Bronchial epithelial cell (primary cell): ENCODE results near the gene CXorf58. TPM values are rescaled to one million over a fixed set of nuclear protein-coding genes. Genes with fewer than 3 reads are reported as not detected.

Source experiments
- DNase-seq: peaks from one replicate; pipeline ENCODE4 v3.0.0-alpha.2; 2010; ENCODE audit warnings: low read depth
- FAIRE-seq: peaks from 2 replicates; lab custom pipeline; 2011; peaks lifted over from hg19 to GRCh38; lab: Jason Lieb, UNC
- H3K27me3 ChIP-seq: 2 replicates; pipeline ENCODE4 v1.5.1; 2011; ENCODE audit warnings: low read length; ENCODE audit not compliant: control insufficient read depth, insufficient read depth
- H3K36me3 ChIP-seq: 2 replicates; pipeline ENCODE4 v1.5.1; 2011; ENCODE audit warnings: low read length; ENCODE audit not compliant: control insufficient read depth, insufficient read depth
- H3K4me3 ChIP-seq: 2 replicates; pipeline ENCODE4 v1.5.1; 2011; ENCODE audit warnings: mild to moderate bottlenecking, low read depth, low read length, control low read depth
- CTCF ChIP-seq: IDR thresholded peaks from 2 replicates; pipeline ENCODE4 v1.5.1; 2011; ENCODE audit warnings: mild to moderate bottlenecking, moderate library complexity, low read length, control low read depth, inconsistent platforms; ENCODE audit not compliant: insufficient read depth, severe bottlenecking
- total RNA-seq: library from RNA; depleted of rRNA; stranded (reverse); fragments of >200 nt; gene quantifications from 2 replicates; pipeline ENCODE4 v1.2.1, GENCODE V29; 2014

The CXorf58 gene
- total RNA-seq, 1 donor from 2014 or later: not detected

GRCh38 chrX:23904096-23904495 lies 3.7 kb upstream of the CXorf58 start:
- Histone ChIP-seq H3K4me3 (no peak overlapping the region), H3K36me3 (no peaks in the 10 kb centered on the region), H3K27me3 (no peaks in the 10 kb centered on the region)
- no peak for TF ChIP-seq CTCF
- FAIRE-seq (no peak), DNase-seq (peak; percentile 49)

- Histone ChIP-seq H3K36me3 (no peaks in the 10 kb centered on the region), H3K27me3 (no peaks in the 10 kb centered on the region), H3K4me3 (peak overlapping the region; percentile 56)
- no peak for DNase-seq
- TF ChIP-seq CTCF: no peak
- no peak for FAIRE-seq
Observed at GRCh38 chrX:23907111-23907497, 702 bp upstream of the CXorf58 start.

GRCh38 chrX:23908219-23909004 lies 606 bp downstream of the CXorf58 start:
- DNase-seq (no peak), FAIRE-seq (no peak)
- Histone ChIP-seq H3K36me3 (no peaks in the 10 kb centered on the region), H3K4me3 (peak overlapping the region; percentile 17), H3K27me3 (no peaks in the 10 kb centered on the region)
- TF ChIP-seq CTCF: peak; percentile 15

GRCh38 chrX:23911126-23911835 lies 3.5 kb downstream of the CXorf58 start:
- Histone ChIP-seq H3K36me3 (no peaks in the 10 kb centered on the region), H3K27me3 (no peaks in the 10 kb centered on the region), H3K4me3 (no peak overlapping the region)
- DNase-seq: no peak
- FAIRE-seq: no peak
- no peak for TF ChIP-seq CTCF

GRCh38 chrX:23919148-23919547 lies 11.3 kb downstream of the CXorf58 start:
- no peak overlapping the region for H3K4me3 ChIP-seq
- H3K36me3 ChIP-seq: no peaks in the 10 kb centered on the region
- DNase-seq (no peak), FAIRE-seq (no peak)
- TF ChIP-seq CTCF: no peak
- H3K27me3 ChIP-seq: no peaks in the 10 kb centered on the region
